RKO (cell line): ENCODE data around the gene INSC.

Experiments used
- DNase-seq: peaks from one replicate; pipeline ENCODE4 v3.0.0-alpha.2; 2016; ENCODE audit warnings: low spot score

INSC gene

DNA sequence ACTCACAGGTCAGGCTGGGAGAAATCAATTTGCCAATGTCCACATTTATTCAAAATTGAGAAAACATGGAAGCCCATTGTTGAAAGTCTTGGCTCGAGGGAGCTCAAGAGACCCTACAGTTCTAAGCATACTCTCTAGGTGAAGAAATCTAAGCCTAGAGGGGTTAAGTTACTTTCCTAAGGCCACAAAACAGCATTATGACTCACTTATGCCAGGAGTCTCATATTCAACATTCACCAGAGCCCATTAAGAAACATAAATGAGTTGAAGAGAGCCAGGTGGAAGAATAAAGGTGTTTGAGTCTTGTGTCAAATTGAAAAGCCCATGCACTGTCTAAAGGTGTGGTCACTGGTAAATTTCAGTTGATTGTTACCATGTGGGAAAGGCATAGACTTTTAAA, 108.1 kb downstream of the INSC start:
- DNase-seq = no peak

DNA sequence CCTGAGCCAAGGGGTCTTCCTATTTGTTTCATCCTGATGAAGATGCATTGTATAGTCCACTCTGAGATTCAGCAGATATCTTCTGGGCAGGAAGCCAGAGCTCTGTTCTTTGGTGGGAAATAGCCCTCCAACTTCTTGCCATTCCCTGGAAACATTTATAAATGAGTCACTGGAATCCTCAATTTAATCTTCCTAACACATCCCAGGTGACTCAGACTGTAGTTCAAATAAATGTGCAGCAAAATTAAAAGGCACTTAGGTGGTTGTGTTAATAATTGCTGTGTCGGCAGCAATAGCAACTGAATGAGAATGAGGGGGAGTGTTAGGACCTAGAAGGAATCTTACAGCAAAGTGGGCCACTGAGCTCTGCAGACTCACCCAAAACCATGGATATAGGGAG, 108.6 kb downstream of the INSC start:
- no peak for DNase-seq

DNA sequence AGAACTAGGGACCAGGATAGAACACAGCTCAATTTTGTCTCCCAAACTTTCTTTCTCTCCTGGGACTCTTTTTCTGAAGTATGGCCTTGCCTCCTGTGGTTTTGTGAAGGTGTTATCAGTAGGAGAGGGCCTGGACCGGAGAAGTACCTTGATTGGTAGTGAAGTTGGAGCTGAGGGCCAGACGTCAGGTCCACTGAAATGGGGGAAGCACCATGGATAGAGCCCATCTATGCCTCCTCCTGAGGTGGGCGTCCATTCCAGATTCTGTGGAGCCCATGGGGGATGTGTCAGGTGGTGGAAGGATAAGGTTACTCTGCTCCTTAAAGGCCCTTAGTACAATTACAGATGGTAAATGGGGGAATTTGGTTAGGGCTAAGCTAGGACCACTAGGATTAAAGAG, 109.7 kb downstream of the INSC start:
- DNase-seq = no peak

DNA sequence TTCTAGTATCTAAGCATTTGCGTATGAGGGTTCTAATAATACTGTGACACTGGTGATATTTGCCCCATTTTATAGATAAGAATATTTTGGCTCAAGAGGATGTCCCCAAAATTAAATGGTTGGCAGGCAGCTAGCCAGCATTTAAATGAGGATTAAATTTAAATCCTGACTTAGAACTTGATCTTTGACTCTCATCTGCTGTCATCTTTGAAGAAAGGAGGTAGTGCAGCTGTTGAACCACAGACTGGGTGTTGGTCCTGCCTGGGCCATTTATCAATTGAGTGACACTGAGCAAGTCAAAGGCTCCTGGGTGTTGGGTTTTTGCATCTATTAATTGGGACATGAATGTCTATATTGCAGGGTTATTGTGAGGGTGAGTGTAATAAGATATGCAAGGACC, 112.3 kb downstream of the INSC start:
- DNase-seq = no peak

DNA sequence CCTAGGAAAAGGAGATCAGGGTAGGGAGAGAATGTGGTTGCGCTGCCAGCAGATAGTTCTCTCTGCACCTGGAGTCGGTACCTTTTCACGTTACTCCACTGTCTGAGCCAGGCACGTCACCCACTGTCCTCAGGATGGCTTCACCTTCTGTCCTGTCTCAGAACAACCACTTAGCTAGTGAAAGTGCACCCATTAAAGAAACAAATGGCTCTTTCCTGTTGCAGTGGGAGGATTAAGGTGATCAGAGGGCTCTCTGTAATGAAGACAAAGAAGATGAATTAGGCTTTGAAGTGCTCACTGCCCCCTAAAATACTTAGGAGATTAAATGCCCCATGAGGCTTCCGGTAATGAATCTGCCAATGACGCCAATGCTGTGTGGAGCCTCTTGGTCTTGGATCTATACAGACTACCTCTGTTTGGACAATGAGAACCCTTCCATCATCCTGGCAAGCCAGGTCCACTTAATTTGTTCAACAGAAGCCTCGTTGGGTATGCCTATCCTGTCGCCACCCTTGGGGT, 113.7 kb downstream of the INSC start:
- no peak for DNase-seq

- no peak for DNase-seq
Measured at GRCh38 chr11:15229069-15229468, 114.3 kb downstream of the INSC start.

- DNase-seq = no peak
Measured at GRCh38 chr11:15232496-15232895, 117.8 kb downstream of the INSC start.

GRCh38 chr11:15233371-15234165, 118.8 kb downstream of the INSC start:
- DNase-seq = no peak

GRCh38 chr11:15234796-15235195, 120.1 kb downstream of the INSC start:
- no peak for DNase-seq

DNA sequence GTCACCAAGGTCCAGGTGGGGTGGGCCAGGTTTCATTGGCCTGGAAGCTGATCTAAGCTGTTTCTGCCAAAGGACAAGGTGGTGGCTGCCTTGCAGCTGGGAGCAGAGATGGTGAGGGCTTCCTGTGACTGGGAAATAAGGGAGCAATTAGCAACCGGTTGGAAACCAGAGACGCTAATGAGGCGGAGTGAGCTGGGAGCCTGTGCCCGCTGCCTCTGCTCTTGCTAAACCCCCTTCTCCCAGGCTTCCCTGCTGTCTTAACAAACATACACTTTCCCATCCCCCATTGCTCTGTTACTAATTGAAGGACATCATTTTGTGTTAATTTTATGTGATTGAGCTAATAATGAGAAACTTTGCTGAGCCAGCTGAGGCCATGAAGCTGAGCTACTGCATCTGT, 121.8 kb downstream of the INSC start:
- DNase-seq = no peak

GRCh38 chr11:15238856-15239255, 124.1 kb downstream of the INSC start:
- DNase-seq = no peak

- DNase-seq = no peak
Measured at GRCh38 chr11:15248749-15249148, 134.0 kb downstream of the INSC start.

DNA sequence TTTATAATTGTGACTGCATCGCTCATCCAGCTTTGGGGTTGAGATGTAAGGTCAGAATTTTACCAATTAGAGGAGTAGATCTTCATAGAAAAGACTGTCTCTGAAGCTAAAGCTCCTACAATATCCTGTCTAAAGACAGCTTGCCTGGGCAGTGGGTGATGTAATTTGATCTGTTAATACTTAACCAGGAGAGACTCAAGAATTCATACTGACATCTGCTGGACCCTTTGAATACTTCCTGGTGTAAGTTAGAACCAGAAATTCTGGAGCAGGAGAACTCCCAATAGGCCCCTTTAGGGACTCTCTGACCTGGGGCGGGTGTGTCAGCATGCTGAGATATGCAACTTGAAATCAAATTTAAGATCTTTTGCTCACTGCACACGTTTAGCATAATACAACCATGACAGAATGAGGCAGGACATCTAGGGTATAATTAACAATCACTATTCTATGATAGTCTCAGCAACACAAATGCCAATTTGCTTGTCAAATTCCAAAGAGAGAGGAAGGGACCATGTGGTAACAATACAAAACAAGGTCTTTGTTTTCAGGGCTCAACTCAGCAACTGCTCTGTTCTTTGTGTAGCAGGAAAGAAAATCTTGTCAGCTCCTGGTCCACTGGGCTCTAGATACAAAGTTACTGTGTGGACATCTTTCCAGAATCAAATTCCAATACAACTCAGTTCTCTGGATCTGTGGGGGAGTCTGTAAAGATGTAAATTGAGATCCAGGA, 143.9 kb downstream of the INSC start:
- peak; percentile 66 for DNase-seq

DNA sequence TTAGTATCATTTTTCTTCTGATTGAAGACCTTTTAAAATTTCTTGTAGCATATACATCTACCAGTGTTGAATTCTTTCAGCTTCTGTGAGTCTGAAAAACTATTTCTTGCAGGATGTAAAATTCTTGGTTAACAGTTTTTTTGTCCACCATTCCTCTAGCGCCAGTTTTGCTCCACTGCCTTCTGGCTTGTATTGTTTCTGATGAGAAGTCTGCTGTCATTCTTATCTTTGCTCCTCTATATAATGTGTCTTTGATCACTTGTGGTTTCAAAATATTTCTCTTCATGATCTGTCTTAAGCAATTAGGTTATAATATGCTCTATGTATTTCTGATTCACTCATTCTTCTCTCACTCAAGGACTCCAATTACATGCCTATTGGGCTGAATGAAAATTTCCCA, 152.3 kb downstream of the INSC start:
- DNase-seq = no peak

GRCh38 chr11:15268598-15268997, 153.9 kb downstream of the INSC start:
- no peak for DNase-seq

GRCh38 chr11:15275141-15275540, 160.4 kb downstream of the INSC start:
- DNase-seq = no peak

DNA sequence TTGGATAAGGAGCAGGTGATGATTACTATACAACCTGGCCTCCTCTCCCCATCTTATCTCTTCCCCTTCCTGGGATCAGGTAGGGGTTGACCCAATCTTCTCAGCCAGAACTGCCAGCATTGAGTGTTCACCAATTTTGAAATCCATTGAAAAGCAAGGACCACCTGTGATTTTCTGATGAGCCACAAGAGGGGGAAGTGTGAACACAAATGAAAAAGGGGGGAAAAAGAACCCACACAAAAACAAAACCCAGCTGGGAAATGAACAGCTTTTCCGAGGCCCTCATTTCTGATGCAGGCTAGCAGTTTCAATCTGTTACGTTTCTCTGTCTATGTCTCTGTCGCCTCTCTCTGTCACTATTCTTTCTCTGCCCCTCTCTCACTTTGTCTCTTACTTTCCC, 161.9 kb downstream of the INSC start:
- peak; percentile 4 for DNase-seq

DNA sequence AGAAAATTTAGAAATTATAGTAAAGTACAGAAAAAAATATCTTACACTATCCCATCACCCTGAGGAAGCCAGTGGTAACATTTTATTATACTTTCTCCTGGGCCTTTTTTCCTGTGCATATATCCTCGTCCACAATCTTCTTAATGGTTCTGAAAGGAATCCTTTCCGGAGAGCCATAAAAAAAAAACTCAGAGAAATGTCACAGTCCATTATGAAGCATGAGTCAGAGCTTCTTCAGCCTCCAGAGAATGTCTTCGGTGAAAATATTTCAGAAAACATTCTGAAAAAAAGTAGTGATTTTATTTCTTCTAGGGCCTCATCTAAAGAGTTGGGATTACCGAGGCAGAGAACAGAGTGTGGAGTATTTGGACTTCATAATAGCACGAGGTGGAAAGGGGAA, 163.4 kb downstream of the INSC start:
- DNase-seq = peak; percentile 24

DNA sequence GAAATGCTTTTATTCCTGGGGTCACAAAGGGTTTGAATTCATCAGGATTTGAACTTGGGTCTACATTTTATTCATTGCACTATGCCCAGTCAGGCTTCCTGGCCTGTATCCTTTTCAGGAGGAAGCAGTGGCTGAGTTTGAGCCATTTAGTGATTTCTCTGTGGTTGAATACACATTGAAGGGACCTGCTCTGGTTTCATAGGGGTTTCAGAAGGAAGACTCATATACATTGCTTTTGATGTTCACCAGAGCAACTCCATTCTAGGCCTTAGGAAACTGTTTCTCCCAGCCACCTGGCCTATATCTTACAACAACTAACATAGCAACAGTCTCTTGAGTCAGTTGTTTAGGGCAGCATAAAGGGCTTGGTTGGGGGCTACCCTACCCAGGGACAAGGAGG, 165.7 kb downstream of the INSC start:
- no peak for DNase-seq

GRCh38 chr11:15282754-15283153, 168.0 kb downstream of the INSC start:
- DNase-seq = no peak

DNA sequence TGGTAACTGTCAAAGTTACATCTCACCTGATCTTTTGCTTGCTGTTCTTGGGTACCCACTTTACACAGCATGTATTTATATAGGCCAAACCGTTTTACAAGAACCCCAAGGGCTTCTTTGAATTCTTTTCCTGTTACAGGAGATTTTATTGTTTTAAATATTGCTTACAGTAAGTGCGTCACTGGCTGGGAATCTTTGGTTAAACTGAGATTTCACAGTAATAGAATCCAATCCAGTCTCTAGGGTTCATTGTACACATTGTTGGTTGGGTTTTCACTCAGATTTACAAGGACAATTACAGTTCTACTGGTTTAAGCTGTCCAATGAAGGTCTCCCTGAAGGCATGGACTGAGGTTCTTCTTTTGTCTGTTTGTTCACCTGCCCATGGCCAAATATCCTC, 171.7 kb downstream of the INSC start:
- no peak for DNase-seq

GRCh38 chr11:15288863-15289262, 174.1 kb downstream of the INSC start:
- no peak for DNase-seq

DNA sequence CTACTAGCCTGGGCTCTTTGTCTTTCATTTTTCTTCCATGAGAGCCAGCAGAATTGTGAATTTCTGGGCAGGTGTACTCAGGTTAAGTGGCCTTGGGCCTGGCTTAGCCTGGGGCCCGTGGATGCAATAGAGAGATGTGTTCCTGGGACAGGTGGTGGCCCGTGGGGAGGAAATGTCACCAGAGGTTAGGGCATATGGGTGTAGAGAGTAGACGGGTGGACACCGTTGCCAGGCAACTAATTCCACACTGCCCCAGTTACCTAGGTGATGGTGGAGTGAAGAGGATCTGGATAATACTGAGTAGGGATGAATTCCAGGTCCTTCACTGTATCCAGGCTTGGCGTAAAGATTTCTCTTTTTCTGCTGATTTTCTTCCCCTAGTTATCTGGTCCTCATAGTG, 175.0 kb downstream of the INSC start:
- DNase-seq = no peak

DNA sequence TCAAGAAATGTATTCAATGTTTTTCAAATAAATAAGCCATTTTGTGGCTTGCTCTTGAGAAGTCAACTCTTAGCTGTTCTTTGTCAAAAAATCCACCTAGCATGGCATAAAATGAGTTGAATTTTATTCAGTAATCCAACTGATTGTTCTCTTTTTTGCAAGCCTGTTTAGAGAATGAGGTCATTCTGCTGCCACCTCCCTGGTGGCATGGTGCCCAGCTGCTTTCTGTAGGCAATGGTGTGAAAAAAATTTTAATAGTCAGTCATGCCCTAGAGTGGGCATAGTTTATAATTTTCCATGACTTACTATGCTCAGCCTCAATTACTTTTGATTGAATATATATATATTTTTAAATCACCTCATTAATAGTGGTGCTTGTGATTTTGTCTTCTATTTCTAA, 177.2 kb downstream of the INSC start:
- DNase-seq = no peak
